ENCODE results near the gene FCRL1. TPM values are rescaled to one million over a fixed set of nuclear protein-coding genes. Genes with fewer than 3 reads are reported as not detected.

FCRL1 gene
- total RNA-seq, 1 experiment from 2014 or later: not detected

GRCh38 chr1:157785248-157785647 is 34.7 kb downstream of the FCRL1 start:
- in situ Hi-C loops (cut with HindIII; ENCODE audit: low pct_unique_long_range_greater_than_20kb, low sequenced_read_pairs): no loop called here

GRCh38 chr1:157784801-157785200 is 35.1 kb downstream of the FCRL1 start:
- TF ChIP-seq TCF7L2 (IDR thresholded peaks at IDR 0.05; ENCODE audit: low read depth, low read length): no peak
- no peak for TF ChIP-seq CTCF (IDR thresholded peaks at IDR 0.05)
- no peak for TF ChIP-seq POLR2AphosphoS5 (IDR thresholded peaks at IDR 0.05; ENCODE audit: low read depth, low read length)
- TF ChIP-seq SIN3A (IDR thresholded peaks at IDR 0.05; ENCODE audit: borderline replicate concordance, insufficient read depth, low read depth, low read length): no peak
- no peak for TF ChIP-seq REST (IDR thresholded peaks at IDR 0.05; ENCODE audit: insufficient read depth in 1 of 2, low read depth in 2 of 2, low read length in 1 of 2)
- Histone ChIP-seq H3K36me3 (ENCODE audit: control insufficient read depth, insufficient read depth, low read length) (no peaks in the 10 kb centered on the region), H3K4me3 (ENCODE audit: low read depth in 2 of 2, low read length in 2 of 2) (no peak overlapping the region), H3K9me3 (ENCODE audit: control insufficient read depth, insufficient read depth, low read depth, low read length) (no peaks in the 10 kb centered on the region), H3K4me1 (ENCODE audit: control insufficient read depth, insufficient read depth, low read length) (no peaks in the 10 kb centered on the region), H3K27ac (ENCODE audit: low read length) (no peak overlapping the region), H3K27me3 (ENCODE audit: control insufficient read depth, insufficient read depth, low read length) (no peaks in the 10 kb centered on the region)
- DNase-seq (ENCODE audit: low read depth, low spot score): no peak
- POLR2A ChIA-PET: no interaction called here
- ATAC-seq: no peak
- no TSS peak for BruUV-seq (replicated peaks)
- CTCF ChIA-PET: no interaction called here
- in situ Hi-C loops (cut with HindIII; ENCODE audit: low pct_unique_long_range_greater_than_20kb, low sequenced_read_pairs) (no loop called here), intact Hi-C loops (cut with micrococcal nuclease; ENCODE audit: unreplicated experiment) (no loop called here)

More at GRCh38 chr1:157785248-157785647, 34.7 kb downstream of the FCRL1 start:
- Histone ChIP-seq H3K4me1 (ENCODE audit: control insufficient read depth, insufficient read depth, low read length) (no peaks in the 10 kb centered on the region), H3K27me3 (ENCODE audit: control insufficient read depth, insufficient read depth, low read length) (no peaks in the 10 kb centered on the region), H3K4me3 (ENCODE audit: low read depth in 2 of 2, low read length in 2 of 2) (no peak overlapping the region), H3K9me3 (ENCODE audit: control insufficient read depth, insufficient read depth, low read depth, low read length) (no peaks in the 10 kb centered on the region), H3K36me3 (ENCODE audit: control insufficient read depth, insufficient read depth, low read length) (no peaks in the 10 kb centered on the region), H3K27ac (ENCODE audit: low read length) (no peak overlapping the region)
- DNase-seq (ENCODE audit: low read depth, low spot score) (no peak), ATAC-seq (no peak)
- intact Hi-C loops (cut with micrococcal nuclease; ENCODE audit: unreplicated experiment): no loop called here
- CTCF ChIA-PET: no interaction called here
- no TSS peak for BruUV-seq (replicated peaks)
- POLR2A ChIA-PET: no interaction called here
- TF ChIP-seq TCF7L2 (IDR thresholded peaks at IDR 0.05; ENCODE audit: low read depth, low read length) (no peak), CTCF (IDR thresholded peaks at IDR 0.05) (no peak), POLR2AphosphoS5 (IDR thresholded peaks at IDR 0.05; ENCODE audit: low read depth, low read length) (no peak), REST (IDR thresholded peaks at IDR 0.05; ENCODE audit: insufficient read depth in 1 of 2, low read depth in 2 of 2, low read length in 1 of 2) (no peak), SIN3A (IDR thresholded peaks at IDR 0.05; ENCODE audit: borderline replicate concordance, insufficient read depth, low read depth, low read length) (no peak)

Measured in Panc1 (cell line).